Spleen (tissue), 11 donors: Measurements from ENCODE around the gene ENTPD2. TPM values are rescaled to one million over a fixed set of nuclear protein-coding genes. Genes with fewer than 3 reads are reported as not detected.

Experiments used
- DNase-seq: peaks from one replicate; pipeline ENCODE4 v3.0.0-alpha.2; 2020
- H3K27ac ChIP-seq, 8 donors: fragments of 200-600 bp; sonication (generic) in 7 of 8; 1 replicate in 4 of 8; 2 replicates in 4 of 8; pipeline versions ENCODE4 v1.5.0 to v1.8.0; 2016 to 2021; ENCODE audit warnings: inconsistent platforms in 4 of 8, mild to moderate bottlenecking in 4 of 8, moderate library complexity in 1 of 8
- H3K27me3 ChIP-seq, 7 donors: fragments of 200-600 bp; sonication (generic) in 6 of 7; replicated peaks in 1 of 7; 1 replicate in 4 of 7; 2 replicates in 3 of 7; pipeline versions ENCODE4 v1.5.0 to v1.8.0; 2016 to 2021; ENCODE audit warnings: inconsistent platforms in 3 of 7, mild to moderate bottlenecking in 1 of 7
- H3K36me3 ChIP-seq, 6 donors: fragments of 200-600 bp; sonication (generic) in 5 of 6; 1 replicate in 4 of 6; 2 replicates in 2 of 6; pipeline versions ENCODE4 v1.5.0 to v1.8.0; 2016 to 2021; ENCODE audit warnings: inconsistent platforms in 2 of 6
- H3K4me1 ChIP-seq, 6 donors: fragments of 200-600 bp; sonication (generic) in 5 of 6; 1 replicate in 3 of 6; 2 replicates in 3 of 6; pipeline versions ENCODE4 v1.5.0 to v1.8.0; 2016 to 2021; ENCODE audit warnings: inconsistent platforms in 3 of 6
- H3K4me3 ChIP-seq, 8 donors: fragments of 200-600 bp; sonication (generic) in 7 of 8; 1 replicate in 4 of 8; 2 replicates in 4 of 8; pipeline versions ENCODE4 v1.5.0 to v1.8.0; 2016 to 2021; ENCODE audit warnings: inconsistent platforms in 4 of 8, mild to moderate bottlenecking in 4 of 8, moderate library complexity in 2 of 8
- H3K9me3 ChIP-seq, 8 donors: fragments of 200-600 bp; sonication (generic) in 7 of 8; 1 replicate in 4 of 8; 2 replicates in 4 of 8; pipeline versions ENCODE4 v1.5.0 to v1.8.0; 2016 to 2021; ENCODE audit warnings: inconsistent platforms in 4 of 8
- POLR2A ChIP-seq, 3 donors: fragments of 450-650 bp; IDR thresholded peaks; one replicate each; pipeline ENCODE4 v1.5.1; 2017; ENCODE audit warnings: antibody characterized with exemption in 3 of 3, mild to moderate bottlenecking in 1 of 3
- POLR2AphosphoS5 ChIP-seq, 3 donors: sonication (generic); formaldehyde crosslinking; IDR thresholded peaks; one replicate each; pipeline ENCODE4 v1.5.1; 2017; ENCODE audit warnings: antibody characterized with exemption in 3 of 3
- WGBS, 5 donors: extraction: QIAGEN DNeasy Blood & Tissue Kit in 3 of 5; methylation state at CpG; one replicate each; pipeline versions ENCODE4 v1.1.5 to v1.1.7; 2013 to 2018; 5-methylcytosine and 5-hydroxymethylcytosine counted together
- intact Hi-C: fragments of 100-400 bp; cut with DNase I; formaldehyde crosslinking; loops from one replicate; pipeline ENCODE4 v1.15.0; 2023; ENCODE audit warnings: low total_unique reads
- polyA plus RNA-seq, 3 donors: library from polyadenylated mRNA; stranded (reverse); fragments of 200-250 nt; gene quantifications; one replicate each; pipeline ENCODE4 v1.2.1, GENCODE V29; 2013
- total RNA-seq, 7 donors: library from RNA; depleted of rRNA in 3 of 7; stranded (reverse); fragments of >200 nt in 3 of 7; fragmentation: NEBNext Ultra II Directional in 4 of 7; extraction: Animal tissue kit (Norgen Biotek cat#: 25700) in 4 of 7; gene quantifications; one replicate each; pipeline versions ENCODE4 v1.1.0 to v1.2.1, GENCODE V29; 2016 to 2021
- TF ChIP-seq, protein P1 (sequence below), 11 experiments: fragments of 200-600 bp in 7 of 11; fragments of 450-650 bp in 4 of 11; sonication (generic) in 4 of 11; IDR thresholded peaks in 8 of 11; conservative IDR thresholded peaks in 3 of 11; 1 replicate in 7 of 11; 2 replicates in 4 of 11; pipeline versions ENCODE4 v1.4.0 to v1.8.0; 2016 to 2021; ENCODE audit warnings: antibody characterized with exemption in 11 of 11, inconsistent platforms in 4 of 11, mild to moderate bottlenecking in 1 of 11
- donor health status: healthy with polysubstance abuse.
- donor health status: DM: no; HTN: no; CAD: no; lungs with moderate emphysema.
- donor health status: DM: no; HTN: no; CAD: no.
- donor health status: Bipolar disorder and iron deficiency.
- donor health status: healthy.
- donor health status: DM: no; HTN: no; CAD: no.
- donor health status: DM: yes; HTN: yes; CAD: no.

ENTPD2 gene
- total and polyA plus RNA-seq, 10 donors = 0.11 to 0.58 (median 0.36) TPM; not detected in 6

GRCh38 chr9:137019891-137020683, 33.8 kb downstream of the ENTPD2 start:
- DNase-seq = no peak
- H3K4me3 ChIP-seq = no peak overlapping the region
- peaks cover 0 to 69% (median 32%) of the 10 kb centered on the region in 6 donors for H3K36me3 ChIP-seq
- H3K9me3 ChIP-seq = no peaks in the 10 kb centered on the region
- H3K4me1 ChIP-seq = peaks cover 0 to 36% (median 13%) of the 10 kb centered on the region in 6 donors
- no peaks in the 10 kb centered on the region for H3K27me3 ChIP-seq
- intact Hi-C loops = no loop called here
- WGBS, 5 donors = 90 to 95% (median 94%) methylated on average over 28 to 34 of the region's 34 CpGs
- H3K27ac ChIP-seq = no peak overlapping the region
- TF ChIP-seq POLR2A (IDR thresholded peaks at IDR 0.05) = no peak

DNA sequence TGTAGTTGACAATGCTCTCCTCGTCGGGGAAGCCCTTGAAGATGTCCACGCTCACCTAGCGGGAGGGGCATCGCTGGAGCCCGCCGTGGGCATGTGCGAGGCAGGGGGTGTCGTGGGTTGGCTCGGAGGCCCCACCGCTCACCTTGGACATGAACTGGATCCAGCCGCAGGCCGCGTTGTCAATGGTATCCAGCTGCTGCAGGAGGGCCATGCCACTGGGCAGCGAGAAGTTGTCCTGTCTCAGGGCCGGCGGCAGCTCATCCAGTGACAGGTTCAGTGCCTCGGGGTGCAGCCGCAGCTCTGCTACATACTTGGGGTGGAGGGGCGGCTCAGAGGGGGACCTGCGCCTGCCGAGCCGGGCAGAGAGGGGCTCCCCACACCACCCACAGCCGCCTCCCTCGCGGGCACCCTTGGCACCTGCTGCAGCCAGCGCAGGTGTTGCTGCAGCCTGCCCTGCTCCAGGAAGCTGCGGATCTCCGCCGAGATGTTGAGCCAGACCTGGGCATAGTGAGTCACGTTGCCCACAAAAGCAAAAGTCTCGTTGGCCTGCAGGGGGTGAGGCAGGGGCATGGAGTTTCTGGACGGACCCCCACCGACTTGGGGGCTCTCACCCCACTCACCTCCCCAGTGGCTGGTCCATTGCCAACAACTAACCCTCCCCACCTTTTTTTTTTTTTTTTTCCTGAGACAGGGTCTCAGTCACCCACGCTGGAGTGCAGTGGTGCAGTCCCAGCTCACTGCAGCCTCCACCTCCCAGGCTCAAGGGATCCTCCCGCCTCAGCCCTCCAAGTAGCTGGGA, 34.9 kb downstream of the ENTPD2 start:
- no peaks in the 10 kb centered on the region for H3K9me3 ChIP-seq
- WGBS, 5 donors = 85 to 93% (median 90%) methylated on average over 32 to 36 of the region's 36 CpGs
- H3K27ac ChIP-seq = no peak overlapping the region
- H3K4me3 ChIP-seq = no peak overlapping the region
- intact Hi-C loops = no loop called here
- H3K4me1 ChIP-seq = peaks cover 0 to 25% (median 9%) of the 10 kb centered on the region in 6 donors
- no peak for DNase-seq
- peaks cover 0 to 80% (median 43%) of the 10 kb centered on the region in 6 donors for H3K36me3 ChIP-seq
- TF ChIP-seq POLR2A (IDR thresholded peaks at IDR 0.05) = no peak
- TF ChIP-seq, protein P1, sequence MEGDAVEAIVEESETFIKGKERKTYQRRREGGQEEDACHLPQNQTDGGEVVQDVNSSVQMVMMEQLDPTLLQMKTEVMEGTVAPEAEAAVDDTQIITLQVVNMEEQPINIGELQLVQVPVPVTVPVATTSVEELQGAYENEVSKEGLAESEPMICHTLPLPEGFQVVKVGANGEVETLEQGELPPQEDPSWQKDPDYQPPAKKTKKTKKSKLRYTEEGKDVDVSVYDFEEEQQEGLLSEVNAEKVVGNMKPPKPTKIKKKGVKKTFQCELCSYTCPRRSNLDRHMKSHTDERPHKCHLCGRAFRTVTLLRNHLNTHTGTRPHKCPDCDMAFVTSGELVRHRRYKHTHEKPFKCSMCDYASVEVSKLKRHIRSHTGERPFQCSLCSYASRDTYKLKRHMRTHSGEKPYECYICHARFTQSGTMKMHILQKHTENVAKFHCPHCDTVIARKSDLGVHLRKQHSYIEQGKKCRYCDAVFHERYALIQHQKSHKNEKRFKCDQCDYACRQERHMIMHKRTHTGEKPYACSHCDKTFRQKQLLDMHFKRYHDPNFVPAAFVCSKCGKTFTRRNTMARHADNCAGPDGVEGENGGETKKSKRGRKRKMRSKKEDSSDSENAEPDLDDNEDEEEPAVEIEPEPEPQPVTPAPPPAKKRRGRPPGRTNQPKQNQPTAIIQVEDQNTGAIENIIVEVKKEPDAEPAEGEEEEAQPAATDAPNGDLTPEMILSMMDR (IDR thresholded peaks at IDR 0.05 in 8 of 11, conservative IDR thresholded peaks at IDR 0.05 in 3 of 11) = no peak
- no peak for TF ChIP-seq POLR2AphosphoS5 (IDR thresholded peaks at IDR 0.05)
- no peaks in the 10 kb centered on the region for H3K27me3 ChIP-seq

GRCh38 chr9:137017791-137018497, 35.9 kb downstream of the ENTPD2 start:
- no peaks in the 10 kb centered on the region for H3K9me3 ChIP-seq
- intact Hi-C loops = no loop called here
- H3K4me1 ChIP-seq = peaks cover 0 to 15% (median 4%) of the 10 kb centered on the region in 6 donors
- TF ChIP-seq POLR2AphosphoS5 (IDR thresholded peaks at IDR 0.05) = no peak
- TF ChIP-seq, protein P1 (IDR thresholded peaks at IDR 0.05 in 8 of 11, conservative IDR thresholded peaks at IDR 0.05 in 3 of 11) = no peak
- no peak for TF ChIP-seq POLR2A (IDR thresholded peaks at IDR 0.05)
- WGBS, 5 donors = 89 to 96% (median 92%) methylated on average over 32 to 45 of the region's 45 CpGs
- no peaks in the 10 kb centered on the region for H3K27me3 ChIP-seq
- H3K4me3 ChIP-seq = no peak overlapping the region
- peaks cover 0 to 90% (median 50%) of the 10 kb centered on the region in 6 donors for H3K36me3 ChIP-seq
- H3K27ac ChIP-seq = no peak overlapping the region
- no peak for DNase-seq

GRCh38 chr9:137017071-137017470, 36.8 kb downstream of the ENTPD2 start:
- H3K27me3 ChIP-seq = no peaks in the 10 kb centered on the region
- DNase-seq = no peak
- TF ChIP-seq POLR2AphosphoS5 (IDR thresholded peaks at IDR 0.05) (peak in 1 of 3 donors; percentile 16), POLR2A (IDR thresholded peaks at IDR 0.05) (no peak)
- TF ChIP-seq, protein P1 (IDR thresholded peaks at IDR 0.05 in 8 of 11, conservative IDR thresholded peaks at IDR 0.05 in 3 of 11) = no peak
- peaks cover 0 to 93% (median 59%) of the 10 kb centered on the region in 6 donors for H3K36me3 ChIP-seq
- peaks cover 0 to 6% (median 0%) of the 10 kb centered on the region in 6 donors for H3K4me1 ChIP-seq
- 89 to 98% (median 91%) methylated on average over 9 to 28 of the region's 28 CpGs for WGBS, 5 donors
- no peaks in the 10 kb centered on the region for H3K9me3 ChIP-seq
- H3K4me3 ChIP-seq = no peak overlapping the region
- intact Hi-C loops = no loop called here
- no peak overlapping the region for H3K27ac ChIP-seq
